Glutamatergic neuron (in vitro differentiated cells): ENCODE results near the gene BLOC1S3. TPM values are rescaled to one million over a fixed set of nuclear protein-coding genes. Genes with fewer than 3 reads are reported as not detected.
A peak's percentile ranks its signal among the peaks of the same experiment; 100 is the strongest.

ENCODE experiments used
- DNase-seq: peaks from one replicate; pipeline ENCODE4 v3.0.0; 2022
- H3K27ac Mint-ChIP-seq: one replicate; pipeline ENCODE4 v1.8.0; 2020; ENCODE audit warnings: mild to moderate bottlenecking, mixed read lengths, inconsistent platforms; ENCODE audit not compliant: unreplicated experiment
- H3K27me3 Mint-ChIP-seq: one replicate; pipeline ENCODE4 v1.8.0; 2020; ENCODE audit warnings: mild to moderate bottlenecking, moderate library complexity, mixed read lengths, inconsistent platforms; ENCODE audit not compliant: unreplicated experiment
- H3K36me3 Mint-ChIP-seq: one replicate; pipeline ENCODE4 v1.8.0; 2020; ENCODE audit warnings: mild to moderate bottlenecking, mixed read lengths, inconsistent platforms; ENCODE audit not compliant: unreplicated experiment
- H3K4me1 Mint-ChIP-seq: one replicate; pipeline ENCODE4 v1.8.0; 2020; ENCODE audit warnings: mild to moderate bottlenecking, low read depth, mixed read lengths, inconsistent platforms; ENCODE audit not compliant: unreplicated experiment
- H3K4me3 Mint-ChIP-seq: one replicate; pipeline ENCODE4 v1.8.0; 2020; ENCODE audit warnings: mild to moderate bottlenecking, mixed read lengths, inconsistent platforms; ENCODE audit not compliant: unreplicated experiment
- H3K9me3 Mint-ChIP-seq: one replicate; pipeline ENCODE4 v1.8.0; 2020; ENCODE audit warnings: mild to moderate bottlenecking, moderate library complexity, mixed read lengths, inconsistent platforms; ENCODE audit not compliant: unreplicated experiment
- total RNA-seq: library from RNA; stranded (reverse); fragmentation: NEBNext Ultra II Directional; extraction: Animal tissue kit (Norgen Biotek cat#: 25700); gene quantifications from one replicate; pipeline ENCODE4 v1.2.1, GENCODE V29; 2021; ENCODE audit not compliant: unreplicated experiment
- TF ChIP-seq, protein P1 (sequence below): fragments of 200-600 bp; sonication (generic); IDR thresholded peaks from one replicate; pipeline ENCODE4 v1.5.0; 2021; ENCODE audit not compliant: partially characterized antibody, unreplicated experiment

BLOC1S3 gene
- total RNA-seq, 1 donor from 2014 or later = 8.1 TPM

DNA sequence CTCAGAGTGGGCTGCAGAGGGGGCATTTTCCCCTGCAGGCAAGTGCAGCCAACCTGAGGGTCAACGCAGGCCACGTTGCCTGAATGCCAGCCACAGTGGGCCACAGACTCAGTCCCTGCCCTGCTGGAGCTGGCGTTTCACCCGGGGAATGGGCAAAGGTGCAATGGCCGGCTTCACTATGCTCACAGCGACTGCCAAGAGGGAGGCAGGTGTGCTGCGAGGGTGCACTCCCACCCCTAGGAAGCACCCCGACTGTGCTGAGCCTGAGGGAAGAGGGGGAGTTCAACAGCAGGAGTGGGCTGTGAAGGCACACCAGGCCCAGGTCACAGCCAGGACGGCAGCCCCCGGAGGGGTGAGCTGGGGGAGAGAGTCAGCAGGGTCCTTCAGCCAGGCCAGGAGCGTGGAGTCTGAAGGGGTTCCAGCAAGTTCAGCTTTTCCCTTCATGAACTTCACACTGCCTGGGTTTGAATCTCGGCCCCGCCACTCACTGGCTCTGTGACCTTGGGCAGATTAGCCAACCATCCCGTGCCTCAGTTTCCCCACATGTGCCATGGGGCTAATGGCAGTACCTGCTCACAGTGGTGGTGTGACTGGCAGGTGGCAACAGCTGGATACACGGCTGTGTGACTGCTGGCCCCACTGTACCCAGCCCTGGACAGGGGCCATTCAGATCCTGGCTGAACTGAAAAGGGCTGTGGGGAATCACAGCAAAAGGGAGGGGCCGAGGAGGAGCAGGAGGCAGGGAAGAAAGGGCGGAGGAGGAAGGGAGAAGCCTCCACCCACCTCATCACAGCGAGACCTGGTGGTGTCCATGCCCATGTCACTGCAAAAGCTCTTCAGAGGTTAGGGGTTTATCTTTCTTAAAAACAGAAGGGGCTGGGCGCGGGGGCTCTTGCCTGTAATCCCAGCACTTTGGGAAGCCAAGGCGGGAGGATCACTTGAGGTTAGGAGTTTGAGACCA is 8.2 kb upstream of the BLOC1S3 start:
- peaks cover 11% of the 10 kb centered on the region for H3K4me1 Mint-ChIP-seq
- H3K36me3 Mint-ChIP-seq = no peaks in the 10 kb centered on the region
- TF ChIP-seq, protein P1, sequence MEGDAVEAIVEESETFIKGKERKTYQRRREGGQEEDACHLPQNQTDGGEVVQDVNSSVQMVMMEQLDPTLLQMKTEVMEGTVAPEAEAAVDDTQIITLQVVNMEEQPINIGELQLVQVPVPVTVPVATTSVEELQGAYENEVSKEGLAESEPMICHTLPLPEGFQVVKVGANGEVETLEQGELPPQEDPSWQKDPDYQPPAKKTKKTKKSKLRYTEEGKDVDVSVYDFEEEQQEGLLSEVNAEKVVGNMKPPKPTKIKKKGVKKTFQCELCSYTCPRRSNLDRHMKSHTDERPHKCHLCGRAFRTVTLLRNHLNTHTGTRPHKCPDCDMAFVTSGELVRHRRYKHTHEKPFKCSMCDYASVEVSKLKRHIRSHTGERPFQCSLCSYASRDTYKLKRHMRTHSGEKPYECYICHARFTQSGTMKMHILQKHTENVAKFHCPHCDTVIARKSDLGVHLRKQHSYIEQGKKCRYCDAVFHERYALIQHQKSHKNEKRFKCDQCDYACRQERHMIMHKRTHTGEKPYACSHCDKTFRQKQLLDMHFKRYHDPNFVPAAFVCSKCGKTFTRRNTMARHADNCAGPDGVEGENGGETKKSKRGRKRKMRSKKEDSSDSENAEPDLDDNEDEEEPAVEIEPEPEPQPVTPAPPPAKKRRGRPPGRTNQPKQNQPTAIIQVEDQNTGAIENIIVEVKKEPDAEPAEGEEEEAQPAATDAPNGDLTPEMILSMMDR = no peak
- H3K27me3 Mint-ChIP-seq = peaks cover 9% of the 10 kb centered on the region
- H3K27ac Mint-ChIP-seq = no peak overlapping the region
- DNase-seq = no peak
- no peak overlapping the region for H3K4me3 Mint-ChIP-seq
- H3K9me3 Mint-ChIP-seq = peaks cover 15% of the 10 kb centered on the region

DNA sequence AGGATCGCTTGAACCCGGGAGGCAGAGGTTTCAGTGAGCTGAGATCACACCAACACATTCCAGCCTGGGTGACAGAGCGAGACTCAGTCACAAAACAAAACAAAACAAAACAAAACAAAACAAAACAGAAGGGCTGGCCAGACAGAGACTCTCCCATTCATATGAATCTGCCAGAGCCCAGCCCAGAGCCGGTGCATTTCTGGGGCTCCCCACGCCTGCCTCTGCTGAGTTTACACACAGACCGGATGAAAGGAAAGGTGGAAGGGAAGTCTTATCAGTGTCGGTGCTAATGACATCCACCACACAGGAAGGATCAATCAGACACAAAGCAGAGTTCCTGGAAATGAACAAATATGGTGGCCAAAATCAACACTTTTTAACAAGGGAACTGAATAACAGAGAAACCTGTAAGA is 7.4 kb upstream of the BLOC1S3 start:
- peaks cover 11% of the 10 kb centered on the region for H3K9me3 Mint-ChIP-seq
- H3K36me3 Mint-ChIP-seq = no peaks in the 10 kb centered on the region
- H3K27me3 Mint-ChIP-seq = peaks cover 9% of the 10 kb centered on the region
- H3K4me3 Mint-ChIP-seq = peak overlapping the region; percentile 18
- no peak for DNase-seq
- TF ChIP-seq, protein P1 = no peak
- H3K27ac Mint-ChIP-seq = peak overlapping the region; percentile 31
- H3K4me1 Mint-ChIP-seq = peaks cover 8% of the 10 kb centered on the region

DNA sequence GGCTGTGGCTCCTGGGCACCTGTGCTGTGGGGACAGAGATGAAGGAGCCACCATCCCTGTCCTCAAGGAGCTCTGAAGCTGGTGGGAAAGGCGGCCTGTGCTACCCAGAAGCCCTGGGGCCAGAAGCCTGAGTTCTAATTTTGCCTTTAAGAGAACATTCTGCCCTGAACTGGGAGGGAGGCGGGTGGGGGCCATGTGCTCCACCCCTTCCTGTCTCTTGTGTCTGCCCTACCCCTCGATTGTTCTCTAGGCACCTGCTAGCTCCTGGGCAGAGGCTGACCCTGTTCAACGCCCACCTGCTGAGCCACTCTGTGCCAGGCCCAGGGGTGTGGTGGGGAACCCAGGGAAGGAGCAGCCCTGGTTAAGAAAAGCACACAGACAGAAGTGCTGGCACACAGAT is 6.4 kb upstream of the BLOC1S3 start:
- H3K4me1 Mint-ChIP-seq = peaks cover 4% of the 10 kb centered on the region
- H3K27me3 Mint-ChIP-seq = peaks cover 5% of the 10 kb centered on the region
- H3K36me3 Mint-ChIP-seq = no peaks in the 10 kb centered on the region
- peaks cover 7% of the 10 kb centered on the region for H3K9me3 Mint-ChIP-seq
- no peak overlapping the region for H3K27ac Mint-ChIP-seq
- H3K4me3 Mint-ChIP-seq = no peak overlapping the region
- DNase-seq = no peak
- TF ChIP-seq, protein P1 = no peak

DNA sequence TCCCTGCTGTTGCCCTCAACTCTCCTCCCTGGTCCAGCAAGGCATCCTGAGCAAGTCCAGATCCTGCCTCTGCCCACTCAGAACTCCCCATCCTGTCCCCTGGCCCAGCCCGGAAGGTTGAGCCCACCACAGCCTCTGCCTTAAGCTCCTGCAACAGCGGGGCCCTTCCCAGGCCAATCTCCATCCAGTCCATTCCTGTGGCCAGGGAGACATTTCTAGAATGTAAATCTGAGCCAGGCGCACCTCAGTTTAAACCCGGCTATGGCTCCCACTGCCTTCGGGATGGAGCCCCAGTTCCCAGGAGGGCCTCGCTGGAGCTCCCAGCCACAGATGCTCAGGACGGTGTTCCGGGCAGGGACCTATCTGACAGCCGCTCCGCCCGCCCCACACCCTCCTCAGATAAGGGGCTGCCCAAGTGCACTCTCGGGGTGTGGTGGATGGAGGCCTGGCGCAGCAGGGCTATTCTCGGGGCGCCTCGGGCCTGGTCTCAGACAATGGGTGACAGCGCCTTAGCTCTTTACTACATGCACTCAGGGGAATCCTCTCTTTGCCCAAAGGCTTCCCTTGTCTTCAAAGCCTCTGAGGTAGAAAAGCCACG is 5.9 kb upstream of the BLOC1S3 start:
- peaks cover 7% of the 10 kb centered on the region for H3K9me3 Mint-ChIP-seq
- TF ChIP-seq, protein P1 = no peak
- H3K27me3 Mint-ChIP-seq = peaks cover 4% of the 10 kb centered on the region
- DNase-seq = no peak
- H3K4me1 Mint-ChIP-seq = peaks cover 3% of the 10 kb centered on the region
- H3K27ac Mint-ChIP-seq = no peak overlapping the region
- H3K36me3 Mint-ChIP-seq = no peaks in the 10 kb centered on the region
- H3K4me3 Mint-ChIP-seq = no peak overlapping the region

DNA sequence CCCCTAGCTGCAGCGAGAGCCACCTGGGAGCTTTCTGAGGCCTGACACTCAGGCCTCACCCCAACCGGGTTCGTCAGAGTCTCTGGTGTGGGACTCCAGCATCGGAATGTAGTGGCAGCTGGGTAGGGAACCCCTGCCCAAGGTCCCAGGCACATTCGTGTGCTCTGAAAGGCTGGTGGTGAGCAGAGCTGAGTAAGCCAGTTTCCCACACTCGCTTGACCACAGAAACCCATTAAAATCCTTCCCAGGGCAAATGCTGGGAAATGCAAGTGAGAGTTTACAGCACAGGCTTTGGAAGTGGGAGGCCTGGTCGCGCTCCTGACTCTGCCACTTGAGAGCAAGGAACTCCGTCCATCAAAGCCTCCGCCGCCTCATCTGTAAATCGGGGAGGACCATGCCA is 4.8 kb upstream of the BLOC1S3 start:
- Mint-ChIP-seq H3K27me3 (peaks cover 9% of the 10 kb centered on the region), H3K36me3 (no peaks in the 10 kb centered on the region), H3K27ac (no peak overlapping the region), H3K4me3 (no peak overlapping the region), H3K9me3 (peaks cover 13% of the 10 kb centered on the region), H3K4me1 (peaks cover 3% of the 10 kb centered on the region)
- TF ChIP-seq, protein P1 = no peak
- no peak for DNase-seq
